PC-9 (cell line): Measurements from ENCODE around the gene ODC1.

Experiments used
- CTCF ChIP-seq: fragments of 200-600 bp; sonication (generic); conservative IDR thresholded peaks from 2 replicates; pipeline ENCODE4 v1.6.1; 2017; ENCODE audit warnings: mixed run types, antibody characterized with exemption, mild to moderate bottlenecking, moderate library complexity
- EZH2 ChIP-seq: fragments of 200-600 bp; sonication (generic); IDR thresholded peaks from 2 replicates; pipeline ENCODE4 v1.8.0; 2017; ENCODE audit warnings: antibody characterized with exemption, low read depth

- TF ChIP-seq EZH2 = no peak
- TF ChIP-seq CTCF = no peak
Observed at GRCh38 chr2:10449486-10449831, 1.3 kb upstream of the ODC1 start.
